Measurements from ENCODE around the gene ARRDC4.

The ARRDC4 gene

GRCh38 chr15:97966246-97966645 is 5.7 kb downstream of the ARRDC4 start:
- Histone ChIP-seq H3K36me3 (ENCODE audit: control insufficient read depth in 1 of 2, insufficient read depth in 2 of 2, low read depth in 1 of 2, low read length in 2 of 2) (peaks cover 0 to 32% of the 10 kb centered on the region in 2 experiments), H3K27me3 (ENCODE audit: control insufficient read depth in 1 of 2, insufficient read depth in 1 of 2, low read length in 2 of 2) (no peaks in the 10 kb centered on the region), H3K18ac (ENCODE audit: low read depth in 1 of 2, low read length in 2 of 2) (no peak overlapping the region), H3K4me1 (ENCODE audit: control insufficient read depth, insufficient read depth, low read depth, low read length) (peaks cover 4% of the 10 kb centered on the region), H3K9me3 (ENCODE audit: control insufficient read depth, low read length) (no peaks in the 10 kb centered on the region), H3K9ac (ENCODE audit: low read length) (peak overlapping the region; percentile 75), H4K91ac (ENCODE audit: low read length) (no peak overlapping the region), H2BK5ac (ENCODE audit: low read depth, low read length, poor library complexity, severe bottlenecking) (no peak overlapping the region), H3K4ac (ENCODE audit: low read depth in 1 of 2, low read length in 2 of 2) (no peak overlapping the region), H2AK5ac (ENCODE audit: low read length, severe bottlenecking) (no peak overlapping the region), H3K27ac (ENCODE audit: low read length, poor library complexity, severe bottlenecking) (no peak overlapping the region), H2BK15ac (ENCODE audit: low read depth, poor library complexity, severe bottlenecking) (no peak overlapping the region), H3K4me2 (ENCODE audit: low read length, poor library complexity, severe bottlenecking) (no peak overlapping the region), H4K8ac (ENCODE audit: low read length) (no peak overlapping the region), H2BK120ac (ENCODE audit: low read depth, low read length) (no peak overlapping the region), H3K4me3 (ENCODE audit: insufficient read depth in 1 of 2, low read depth in 1 of 2, low read length in 2 of 2) (peak overlapping the region in 1 of 2 experiments; percentile 54), H2AFZ (ENCODE audit: low read depth, low read length) (no peak overlapping the region), H2BK12ac (ENCODE audit: low read length in 2 of 2) (no peak overlapping the region), H3K79me1 (replicated peaks; ENCODE audit: low read length, poor library complexity, severe bottlenecking) (peaks cover 13% of the 10 kb centered on the region), H3K14ac (ENCODE audit: low read length in 2 of 2) (no peak overlapping the region), H3K23ac (ENCODE audit: low read length in 2 of 2) (no peak overlapping the region)
- DNase-seq, result no peak
- 87% methylated on average over 2 of the region's 2 CpGs for WGBS

GRCh38 chr15:97966924-97967620 is 6.6 kb downstream of the ARRDC4 start:
- Histone ChIP-seq H4K91ac (ENCODE audit: low read length) (no peak overlapping the region), H3K27ac (ENCODE audit: low read length, poor library complexity, severe bottlenecking) (no peak overlapping the region), H3K4me2 (ENCODE audit: low read length, poor library complexity, severe bottlenecking) (no peak overlapping the region), H2BK5ac (ENCODE audit: low read depth, low read length, poor library complexity, severe bottlenecking) (no peak overlapping the region), H3K27me3 (ENCODE audit: control insufficient read depth in 1 of 2, insufficient read depth in 1 of 2, low read length in 2 of 2) (no peaks in the 10 kb centered on the region), H2BK12ac (ENCODE audit: low read length in 2 of 2) (no peak overlapping the region), H3K4ac (ENCODE audit: low read depth in 1 of 2, low read length in 2 of 2) (no peak overlapping the region), H2AFZ (ENCODE audit: low read depth, low read length) (no peak overlapping the region), H3K9ac (ENCODE audit: low read length) (peak overlapping the region; percentile 75), H2BK15ac (ENCODE audit: low read depth, poor library complexity, severe bottlenecking) (no peak overlapping the region), H3K18ac (ENCODE audit: low read depth in 1 of 2, low read length in 2 of 2) (no peak overlapping the region), H3K9me3 (ENCODE audit: control insufficient read depth, low read length) (no peaks in the 10 kb centered on the region), H2BK120ac (ENCODE audit: low read depth, low read length) (no peak overlapping the region), H3K23ac (ENCODE audit: low read length in 2 of 2) (no peak overlapping the region), H3K14ac (ENCODE audit: low read length in 2 of 2) (no peak overlapping the region), H3K36me3 (ENCODE audit: control insufficient read depth in 1 of 2, insufficient read depth in 2 of 2, low read depth in 1 of 2, low read length in 2 of 2) (peaks cover 0 to 40% of the 10 kb centered on the region in 2 experiments), H2AK5ac (ENCODE audit: low read length, severe bottlenecking) (no peak overlapping the region), H3K79me1 (replicated peaks; ENCODE audit: low read length, poor library complexity, severe bottlenecking) (peaks cover 8% of the 10 kb centered on the region), H4K8ac (ENCODE audit: low read length) (no peak overlapping the region), H3K4me1 (ENCODE audit: control insufficient read depth, insufficient read depth, low read depth, low read length) (peaks cover 2% of the 10 kb centered on the region), H3K4me3 (ENCODE audit: insufficient read depth in 1 of 2, low read depth in 1 of 2, low read length in 2 of 2) (peak overlapping the region in 1 of 2 experiments; percentile 54)
- no peak for DNase-seq
- WGBS, result 87% methylated on average over 3 of the region's 6 CpGs

GRCh38 chr15:97967881-97968280 is 7.4 kb downstream of the ARRDC4 start:
- Histone ChIP-seq H2BK120ac (ENCODE audit: low read depth, low read length) (no peak overlapping the region), H4K8ac (ENCODE audit: low read length) (no peak overlapping the region), H3K18ac (ENCODE audit: low read depth in 1 of 2, low read length in 2 of 2) (no peak overlapping the region), H3K4me2 (ENCODE audit: low read length, poor library complexity, severe bottlenecking) (no peak overlapping the region), H3K4ac (ENCODE audit: low read depth in 1 of 2, low read length in 2 of 2) (no peak overlapping the region), H3K36me3 (ENCODE audit: control insufficient read depth in 1 of 2, insufficient read depth in 2 of 2, low read depth in 1 of 2, low read length in 2 of 2) (peaks cover 0 to 48% of the 10 kb centered on the region in 2 experiments), H3K23ac (ENCODE audit: low read length in 2 of 2) (no peak overlapping the region), H3K4me1 (ENCODE audit: control insufficient read depth, insufficient read depth, low read depth, low read length) (peaks cover 2% of the 10 kb centered on the region), H3K27me3 (ENCODE audit: control insufficient read depth in 1 of 2, insufficient read depth in 1 of 2, low read length in 2 of 2) (no peaks in the 10 kb centered on the region), H4K91ac (ENCODE audit: low read length) (no peak overlapping the region), H3K9me3 (ENCODE audit: control insufficient read depth, low read length) (no peaks in the 10 kb centered on the region), H3K4me3 (ENCODE audit: insufficient read depth in 1 of 2, low read depth in 1 of 2, low read length in 2 of 2) (peak overlapping the region in 1 of 2 experiments; percentile 47), H3K9ac (ENCODE audit: low read length) (peak overlapping the region; percentile 75), H3K27ac (ENCODE audit: low read length, poor library complexity, severe bottlenecking) (no peak overlapping the region), H2AK5ac (ENCODE audit: low read length, severe bottlenecking) (no peak overlapping the region), H3K14ac (ENCODE audit: low read length in 2 of 2) (no peak overlapping the region), H2BK15ac (ENCODE audit: low read depth, poor library complexity, severe bottlenecking) (no peak overlapping the region), H2AFZ (ENCODE audit: low read depth, low read length) (no peak overlapping the region), H2BK12ac (ENCODE audit: low read length in 2 of 2) (no peak overlapping the region), H3K79me1 (replicated peaks; ENCODE audit: low read length, poor library complexity, severe bottlenecking) (peaks cover 6% of the 10 kb centered on the region), H2BK5ac (ENCODE audit: low read depth, low read length, poor library complexity, severe bottlenecking) (no peak overlapping the region)
- 94% methylated on average over 1 of the region's 2 CpGs for WGBS
- DNase-seq, result no peak

GRCh38 chr15:97968380-97968779 is 7.9 kb downstream of the ARRDC4 start:
- no peak overlapping the region for H3K27ac ChIP-seq (ENCODE audit: low read length, poor library complexity, severe bottlenecking)
- no peak overlapping the region for H3K18ac ChIP-seq (ENCODE audit: low read depth in 1 of 2, low read length in 2 of 2)
- peaks cover 6% of the 10 kb centered on the region for H3K79me1 ChIP-seq (replicated peaks; ENCODE audit: low read length, poor library complexity, severe bottlenecking)
- peak overlapping the region; percentile 75 for H3K9ac ChIP-seq (ENCODE audit: low read length)
- no peak overlapping the region for H3K14ac ChIP-seq (ENCODE audit: low read length in 2 of 2)
- no peaks in the 10 kb centered on the region for H3K27me3 ChIP-seq (ENCODE audit: control insufficient read depth in 1 of 2, insufficient read depth in 1 of 2, low read length in 2 of 2)
- H2BK12ac ChIP-seq (ENCODE audit: low read length in 2 of 2), result no peak overlapping the region
- no peak overlapping the region for H4K8ac ChIP-seq (ENCODE audit: low read length)
- H2BK120ac ChIP-seq (ENCODE audit: low read depth, low read length), result no peak overlapping the region
- no peak overlapping the region for H2BK15ac ChIP-seq (ENCODE audit: low read depth, poor library complexity, severe bottlenecking)
- WGBS, result no CpG with 5 or more reads among the region's 1 CpG
- no peak overlapping the region for H3K23ac ChIP-seq (ENCODE audit: low read length in 2 of 2)
- H3K4me2 ChIP-seq (ENCODE audit: low read length, poor library complexity, severe bottlenecking), result no peak overlapping the region
- H3K4ac ChIP-seq (ENCODE audit: low read depth in 1 of 2, low read length in 2 of 2), result no peak overlapping the region
- H2AK5ac ChIP-seq (ENCODE audit: low read length, severe bottlenecking), result no peak overlapping the region
- peaks cover 2% of the 10 kb centered on the region for H3K4me1 ChIP-seq (ENCODE audit: control insufficient read depth, insufficient read depth, low read depth, low read length)
- no peaks in the 10 kb centered on the region for H3K9me3 ChIP-seq (ENCODE audit: control insufficient read depth, low read length)
- H2BK5ac ChIP-seq (ENCODE audit: low read depth, low read length, poor library complexity, severe bottlenecking), result no peak overlapping the region
- no peak overlapping the region for H3K4me3 ChIP-seq (ENCODE audit: insufficient read depth in 1 of 2, low read depth in 1 of 2, low read length in 2 of 2)
- H4K91ac ChIP-seq (ENCODE audit: low read length), result no peak overlapping the region
- H2AFZ ChIP-seq (ENCODE audit: low read depth, low read length), result no peak overlapping the region
- peaks cover 0 to 53% of the 10 kb centered on the region in 2 experiments for H3K36me3 ChIP-seq (ENCODE audit: control insufficient read depth in 1 of 2, insufficient read depth in 2 of 2, low read depth in 1 of 2, low read length in 2 of 2)
- peak; percentile 27 for DNase-seq

Data from mesenchymal stem cell (in vitro differentiated cells and primary cell).